DMS 273 treated with DMSO at 0.1 percent for 48 hours (cell line): Measurements from ENCODE around the gene RAB1A.

Experiments
- DNase-seq: peaks from one replicate; lab custom pipeline; 2025; lab: John Stamatoyannopoulos, UW

Gene RAB1A

DNA sequence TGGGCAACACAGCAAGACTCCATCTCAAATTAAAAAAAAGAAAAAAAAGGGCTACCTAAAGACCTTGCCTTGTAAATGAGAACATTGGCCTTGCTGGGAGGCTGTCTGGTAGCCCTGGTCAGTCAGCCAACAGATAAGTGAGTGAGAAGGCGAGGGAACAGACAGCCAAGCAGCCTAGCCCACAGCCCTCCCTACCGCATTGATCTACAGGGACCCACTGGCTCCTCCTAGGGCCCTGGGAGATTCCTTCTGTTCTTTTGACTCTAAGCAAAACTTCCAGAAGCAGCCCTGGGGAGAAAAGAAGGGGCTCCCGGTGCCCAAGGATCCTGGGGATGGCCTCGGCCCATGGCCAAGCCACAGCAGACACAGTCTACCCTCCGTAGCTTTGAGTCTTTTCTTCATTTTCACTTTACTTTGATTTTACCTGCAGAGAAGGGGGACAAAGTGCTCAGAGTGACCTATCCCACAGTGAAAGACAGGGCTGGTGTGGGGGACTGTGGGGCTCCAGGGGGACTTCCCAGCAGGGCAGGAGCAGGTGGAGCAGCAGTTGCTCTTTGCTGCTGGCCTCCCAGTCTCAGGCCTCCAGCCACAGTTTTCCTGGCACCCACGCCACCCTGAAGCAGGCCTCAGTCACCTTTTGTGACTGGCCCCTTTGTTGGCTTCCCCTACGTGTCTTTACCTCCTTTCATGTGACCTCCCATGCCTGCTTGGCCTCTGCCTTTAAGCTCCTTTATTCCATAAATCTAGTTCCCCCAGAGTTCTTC lies 68.6 kb downstream of the RAB1A start:
- no peak for DNase-seq

DNA sequence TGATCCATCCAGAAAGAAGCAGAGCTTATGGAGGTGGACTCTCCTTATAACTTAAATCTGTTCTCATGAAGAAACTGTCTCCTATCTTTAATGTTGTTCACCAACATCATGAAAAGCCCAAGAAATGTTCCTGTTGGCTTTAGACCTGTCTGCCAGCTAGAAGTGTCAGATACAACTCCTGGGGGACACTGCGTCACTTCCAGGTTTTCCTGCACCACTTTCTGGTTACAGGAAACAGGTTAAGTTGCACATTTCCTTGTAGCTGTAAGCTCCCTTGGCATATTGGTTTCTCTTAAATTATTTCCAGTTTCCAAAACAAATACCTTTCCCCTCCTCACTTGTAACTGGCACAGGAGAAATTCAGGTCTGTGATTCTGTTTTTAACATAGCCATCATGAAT lies 70.8 kb downstream of the RAB1A start:
- no peak for DNase-seq

DNA sequence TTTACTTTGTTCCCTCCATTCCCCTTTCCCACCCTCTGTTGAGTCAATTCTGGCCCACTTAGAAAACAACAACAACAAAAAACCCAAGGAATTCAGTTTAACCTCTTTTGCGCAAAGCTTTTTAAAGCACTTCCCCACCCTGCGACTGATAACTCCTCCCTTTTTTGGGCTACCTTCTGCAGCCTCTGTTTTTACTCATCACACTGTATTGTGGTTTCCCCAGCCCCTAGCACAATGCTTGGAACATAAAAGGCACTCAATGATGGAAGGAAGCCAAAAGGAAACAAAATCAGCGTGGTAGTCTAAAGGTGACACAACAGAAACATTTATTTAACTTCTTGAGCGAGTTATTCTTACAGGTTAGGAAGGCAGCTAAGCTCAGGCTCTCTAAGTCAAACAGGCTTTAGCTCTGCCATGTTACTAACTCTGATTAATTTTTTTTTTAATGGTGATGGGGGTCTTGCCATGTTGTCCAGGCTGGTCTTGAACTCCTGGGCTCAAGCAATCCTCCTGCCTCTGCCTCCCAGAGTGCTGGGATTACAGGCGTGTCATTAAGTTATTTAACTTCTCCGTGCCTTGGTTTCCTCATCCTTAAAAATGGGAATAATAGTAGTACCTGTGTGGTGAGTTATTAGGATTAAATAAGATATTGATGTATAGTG lies 72.4 kb downstream of the RAB1A start:
- no peak for DNase-seq

DNA sequence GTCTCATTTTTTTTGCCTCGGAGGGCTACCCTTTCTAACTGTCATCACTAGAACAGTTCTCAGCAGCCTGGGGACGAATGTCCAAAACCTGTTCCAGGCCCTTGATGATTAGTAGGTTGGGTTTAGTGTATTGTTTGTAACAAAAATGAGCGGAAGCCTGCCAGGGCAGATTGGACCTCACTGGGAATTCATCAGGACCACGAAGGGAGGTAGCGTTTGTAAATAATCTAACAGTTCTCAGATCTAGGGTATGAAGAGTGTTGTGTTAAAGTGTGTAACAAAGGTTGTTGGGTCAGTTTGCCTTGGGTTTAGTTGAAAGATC lies 72.9 kb downstream of the RAB1A start:
- no peak for DNase-seq

DNA sequence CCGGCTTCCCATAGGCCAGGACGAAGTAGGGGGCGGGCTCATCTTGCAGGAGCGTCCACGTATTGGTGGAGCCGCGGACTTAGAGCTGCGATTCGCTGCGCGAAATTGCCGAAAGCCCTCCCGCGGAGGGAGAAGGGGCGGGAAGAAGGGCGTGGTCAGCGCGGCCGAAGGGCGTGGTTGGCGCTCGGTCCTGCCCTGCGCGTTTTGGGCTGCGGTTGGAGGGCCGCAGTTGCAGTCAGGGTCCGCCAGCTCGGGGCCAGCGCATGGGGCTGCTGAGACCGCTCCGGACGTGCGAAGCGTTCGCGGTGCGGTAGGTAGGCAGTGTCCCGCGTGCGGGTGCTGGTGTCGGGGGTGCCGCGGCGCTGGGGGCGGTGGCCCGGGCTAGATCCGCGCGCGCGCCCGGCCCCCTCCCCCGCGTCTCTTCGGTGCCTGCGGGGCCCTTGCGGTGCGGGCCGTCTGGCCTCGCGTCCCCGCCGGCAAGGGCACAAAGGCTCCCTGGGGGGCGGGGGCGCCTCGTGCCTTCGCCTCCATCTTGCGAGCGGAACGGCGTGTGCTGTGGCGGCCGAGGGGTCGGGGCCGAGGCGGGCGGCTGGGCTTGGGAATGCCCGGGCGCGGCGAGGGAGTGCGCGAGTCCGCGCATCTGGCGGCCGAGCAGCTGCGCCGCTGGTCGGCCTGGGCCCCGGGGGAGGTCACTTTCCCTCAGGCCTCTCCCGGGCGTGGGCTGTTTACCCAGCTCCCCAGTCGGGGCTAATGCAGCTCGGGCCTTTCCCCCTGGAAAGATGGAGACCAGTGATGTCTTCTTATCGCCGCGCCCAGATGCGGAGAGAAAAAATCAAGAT lies 73.5 kb downstream of the RAB1A start, which contains the start of gene CEP68:
TSS of gene CEP68 (plus strand) at position 202 of the 839 bp plus-strand sequence. CDS start 13,029 bp downstream, outside the sequence.
- DNase-seq: peak; percentile 94

DNA sequence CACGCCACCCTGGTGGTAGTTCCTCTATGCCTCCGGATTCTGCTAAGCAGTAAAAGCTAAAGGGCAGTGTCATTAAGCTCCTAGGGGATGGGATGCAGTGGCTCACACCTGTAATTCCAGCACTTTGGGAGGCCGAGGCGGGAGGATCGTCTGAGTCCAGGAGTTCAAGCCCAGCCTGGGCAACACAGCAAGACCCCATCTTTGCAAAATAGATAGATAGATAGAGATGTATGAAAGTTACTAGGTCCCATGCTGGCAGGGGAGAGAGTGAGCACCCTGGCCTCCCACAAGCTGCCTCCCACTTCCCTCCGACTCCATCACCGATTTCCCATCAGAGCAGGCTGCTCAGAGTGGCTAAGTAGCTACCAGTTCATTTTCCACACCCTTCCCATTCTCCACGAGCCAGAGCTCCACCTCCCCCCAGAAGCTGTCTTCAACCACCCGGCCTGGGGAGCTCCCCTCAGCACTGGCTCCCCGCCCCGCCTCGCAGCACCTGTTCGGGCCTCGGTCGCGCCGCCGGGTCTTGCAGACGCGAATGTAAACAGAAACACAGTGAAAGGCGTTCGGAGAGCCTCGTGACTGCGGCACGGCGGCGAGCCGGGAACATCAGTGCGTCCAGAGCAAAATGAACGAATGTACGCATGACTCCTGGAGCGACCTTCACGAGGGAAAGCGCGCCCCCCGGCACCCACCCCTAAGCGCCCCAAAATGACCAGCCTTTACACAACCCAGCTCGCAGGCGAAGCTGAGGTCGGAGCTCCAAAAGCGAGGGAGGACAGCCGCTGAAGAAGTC lies 74.3 kb downstream of the RAB1A start:
- peak; percentile 61 for DNase-seq

DNA sequence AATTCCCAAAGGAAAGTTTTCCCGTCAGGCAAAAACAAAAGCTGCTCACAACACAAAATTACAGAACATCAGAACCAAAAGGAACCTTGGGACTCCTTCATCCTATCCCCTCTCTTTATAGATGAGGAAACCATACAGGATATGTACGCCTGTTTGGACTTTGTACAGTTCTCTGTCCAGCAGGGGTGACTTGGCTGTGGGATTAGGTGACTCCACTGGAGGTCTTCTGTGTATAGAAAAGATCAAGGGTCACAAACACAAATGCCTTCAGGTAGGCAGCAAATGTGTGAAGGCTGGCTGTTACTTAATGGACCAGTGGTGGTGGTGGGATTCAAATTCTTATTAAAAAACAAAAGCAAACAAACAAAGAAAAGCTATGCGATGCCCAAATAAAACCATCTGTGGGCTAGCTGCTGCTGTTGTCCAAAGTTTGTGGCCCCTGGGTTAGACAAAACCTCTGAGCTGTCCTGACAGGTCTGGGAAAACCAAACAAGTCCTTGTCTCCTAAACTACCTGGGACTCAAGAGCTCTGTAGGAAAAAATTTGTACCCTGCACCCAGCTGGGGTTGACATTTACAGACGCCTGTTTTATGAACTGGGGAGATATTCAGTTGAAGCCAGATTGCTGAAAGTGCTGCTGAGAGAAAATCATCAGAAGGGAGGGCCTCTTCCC lies 75.0 kb downstream of the RAB1A start:
- DNase-seq: no peak

DNA sequence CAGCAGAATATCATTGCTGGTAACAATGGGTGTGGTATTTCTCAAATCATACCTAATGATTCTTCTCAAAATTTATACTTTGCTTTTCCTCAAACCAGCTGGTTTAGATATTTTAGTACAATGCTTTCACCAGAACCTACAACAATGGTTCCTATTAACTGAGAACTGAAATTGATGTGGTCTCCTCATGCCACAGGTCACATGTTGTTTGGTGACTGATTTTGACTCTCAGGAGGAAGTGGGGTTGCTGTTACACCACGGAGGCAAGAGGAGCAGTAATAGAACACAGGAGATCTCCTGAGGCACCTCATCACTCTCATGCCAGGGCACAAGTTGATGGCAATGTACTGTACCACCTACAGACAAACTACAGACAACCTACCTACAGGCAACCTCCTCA lies 76.7 kb downstream of the RAB1A start:
- no peak for DNase-seq

DNA sequence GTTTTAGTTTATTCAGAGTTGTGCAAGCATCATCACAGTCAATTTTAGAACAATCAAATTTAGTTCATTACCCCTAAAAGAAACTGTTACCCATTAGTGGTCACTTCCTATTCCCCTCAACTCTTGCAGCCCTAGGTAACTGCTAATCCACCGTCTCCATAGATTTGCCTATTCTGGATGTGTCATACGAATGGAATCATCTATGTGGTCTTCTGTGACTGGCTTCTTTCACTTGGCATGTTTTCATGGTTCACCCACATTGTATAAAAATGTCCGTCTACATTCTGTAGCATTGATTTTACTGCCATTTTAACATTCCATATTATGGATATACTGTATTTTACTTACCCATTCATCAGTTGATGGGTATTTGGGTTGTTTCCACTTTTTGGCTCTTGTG lies 79.0 kb downstream of the RAB1A start:
- DNase-seq: no peak

DNA sequence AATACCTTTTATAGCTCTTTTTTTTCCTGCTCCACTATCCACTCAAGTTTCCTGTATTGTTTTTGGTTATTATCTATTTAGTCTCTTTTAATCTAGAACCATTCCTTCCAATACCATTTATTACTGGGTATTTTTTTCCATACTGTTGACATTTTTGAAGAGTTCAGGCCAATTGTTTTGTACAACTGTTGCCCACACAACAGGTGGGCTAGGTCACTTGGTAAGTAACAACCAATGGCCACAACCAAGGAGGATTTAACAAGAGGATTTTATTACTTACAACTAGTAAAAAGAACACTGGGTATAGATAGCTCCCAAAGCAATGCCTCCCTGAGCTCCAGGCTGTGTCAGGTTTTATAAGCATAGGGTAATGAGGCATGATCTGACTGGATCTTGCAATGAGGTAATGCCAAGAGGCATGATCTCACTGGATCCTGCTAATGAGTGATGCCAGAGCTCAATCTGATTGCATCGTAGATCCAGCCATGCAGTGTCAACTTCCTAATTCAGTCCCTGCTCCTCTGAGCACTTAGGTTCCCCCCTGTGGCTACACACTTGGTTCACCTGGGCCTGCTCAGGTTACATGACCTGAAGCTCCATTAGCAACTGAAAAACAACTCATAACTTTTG lies 80.8 kb downstream of the RAB1A start:
- DNase-seq: no peak

DNA sequence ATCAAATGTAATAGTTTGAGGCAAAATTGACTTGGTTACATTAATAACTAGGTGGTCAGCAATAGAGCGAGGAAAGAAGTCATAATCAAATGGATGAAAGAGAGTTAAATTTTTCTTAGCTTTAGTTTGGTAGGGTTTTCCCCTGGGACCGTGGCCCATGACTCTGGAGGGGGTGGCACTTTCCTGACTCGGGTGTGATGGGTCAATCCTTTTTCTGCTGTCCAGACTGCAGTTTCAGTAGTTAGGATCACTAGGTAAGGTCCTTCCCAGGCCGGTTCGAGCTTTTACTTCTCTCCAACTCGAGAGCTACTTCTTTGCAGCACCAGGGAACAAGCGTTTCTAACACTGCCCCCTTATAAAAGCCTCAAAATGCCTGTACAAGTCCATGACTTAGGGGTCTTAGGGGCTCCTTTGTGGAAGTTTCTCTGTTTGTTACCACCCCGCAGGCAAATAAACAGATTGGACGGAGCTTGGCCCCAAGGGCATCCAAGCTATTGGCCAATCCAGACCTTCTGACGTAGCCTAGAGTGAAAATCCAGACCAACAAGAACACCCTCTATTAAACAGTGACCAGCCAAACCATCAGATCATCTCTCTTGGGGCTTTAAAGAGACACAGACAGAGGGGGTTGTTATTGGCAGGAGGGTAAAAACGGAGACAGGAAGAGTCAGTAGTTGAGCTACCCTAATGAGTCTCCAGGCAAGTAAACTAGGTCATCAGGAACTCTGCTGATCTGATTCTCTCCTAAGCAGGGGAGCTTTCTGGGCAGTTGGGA lies 83.1 kb downstream of the RAB1A start:
- no peak for DNase-seq

DNA sequence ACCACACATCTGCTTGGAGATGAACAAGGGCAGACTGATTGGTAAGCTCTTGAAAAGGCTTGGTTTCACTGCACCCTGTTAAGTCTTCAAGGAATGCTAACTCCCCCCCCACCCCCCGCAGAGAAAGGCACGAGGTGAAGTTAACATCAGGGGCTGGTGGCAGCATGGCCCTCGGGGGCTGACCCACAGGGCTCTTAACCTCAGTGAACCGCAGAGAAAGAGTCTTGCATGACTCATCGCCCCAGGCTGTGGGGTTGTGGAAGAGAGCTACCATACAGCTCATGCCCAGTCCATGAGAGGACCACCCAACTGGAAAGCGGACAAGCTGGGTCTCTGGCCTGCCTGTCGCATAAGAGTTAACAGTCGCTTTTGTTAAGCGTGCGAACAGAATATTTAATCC lies 84.3 kb downstream of the RAB1A start:
- DNase-seq: no peak

DNA sequence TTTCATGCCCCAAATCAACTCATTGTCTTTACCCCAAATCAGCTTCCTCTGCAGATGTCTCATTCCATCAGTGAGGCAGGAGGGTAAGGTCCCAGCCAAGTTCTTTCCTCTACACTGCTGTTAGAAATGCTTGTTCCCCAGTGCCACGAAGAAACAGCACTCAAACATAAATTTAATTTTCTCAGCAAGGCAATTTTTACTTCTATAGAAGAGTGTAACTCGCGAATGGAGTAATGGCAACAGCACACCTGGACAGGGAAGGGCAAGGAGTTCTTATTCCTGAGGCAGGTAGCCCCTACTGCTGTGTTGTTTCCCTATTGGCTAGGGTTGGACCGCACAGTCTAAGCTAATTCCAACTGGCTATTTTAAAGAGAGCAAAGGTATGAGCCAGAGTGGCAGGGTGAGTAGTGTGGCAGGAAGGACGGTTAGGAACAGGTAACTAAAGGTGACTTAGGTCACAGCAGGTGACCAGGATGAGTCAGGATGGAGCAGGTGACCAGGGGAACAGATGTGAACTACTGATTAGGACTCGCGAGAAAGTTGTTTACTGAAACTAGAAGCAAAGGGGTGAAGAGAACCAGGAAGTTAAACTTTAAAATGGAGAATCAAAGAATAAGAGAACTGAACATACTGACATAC lies 85.7 kb downstream of the RAB1A start:
- no peak for DNase-seq

DNA sequence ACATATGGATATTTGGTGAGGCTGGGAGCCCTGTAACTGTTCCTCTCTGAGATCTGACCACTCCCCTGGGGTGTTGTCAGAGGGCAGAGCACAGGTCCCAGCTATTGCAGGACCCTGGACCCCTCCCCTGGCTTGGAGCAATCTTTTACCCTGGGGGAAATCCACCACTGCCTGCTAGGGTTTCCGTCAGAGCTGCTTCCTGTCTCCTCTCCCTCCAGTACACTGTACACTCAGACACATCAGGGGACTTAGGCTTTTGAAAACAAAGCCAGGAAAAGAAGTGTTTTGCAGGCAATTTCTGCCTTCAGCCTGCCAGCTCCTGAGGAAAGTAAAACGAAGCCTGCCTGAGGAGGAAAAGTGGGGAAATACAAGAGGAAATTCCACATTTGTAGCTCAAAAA lies 86.9 kb downstream of the RAB1A start:
- no peak for DNase-seq

DNA sequence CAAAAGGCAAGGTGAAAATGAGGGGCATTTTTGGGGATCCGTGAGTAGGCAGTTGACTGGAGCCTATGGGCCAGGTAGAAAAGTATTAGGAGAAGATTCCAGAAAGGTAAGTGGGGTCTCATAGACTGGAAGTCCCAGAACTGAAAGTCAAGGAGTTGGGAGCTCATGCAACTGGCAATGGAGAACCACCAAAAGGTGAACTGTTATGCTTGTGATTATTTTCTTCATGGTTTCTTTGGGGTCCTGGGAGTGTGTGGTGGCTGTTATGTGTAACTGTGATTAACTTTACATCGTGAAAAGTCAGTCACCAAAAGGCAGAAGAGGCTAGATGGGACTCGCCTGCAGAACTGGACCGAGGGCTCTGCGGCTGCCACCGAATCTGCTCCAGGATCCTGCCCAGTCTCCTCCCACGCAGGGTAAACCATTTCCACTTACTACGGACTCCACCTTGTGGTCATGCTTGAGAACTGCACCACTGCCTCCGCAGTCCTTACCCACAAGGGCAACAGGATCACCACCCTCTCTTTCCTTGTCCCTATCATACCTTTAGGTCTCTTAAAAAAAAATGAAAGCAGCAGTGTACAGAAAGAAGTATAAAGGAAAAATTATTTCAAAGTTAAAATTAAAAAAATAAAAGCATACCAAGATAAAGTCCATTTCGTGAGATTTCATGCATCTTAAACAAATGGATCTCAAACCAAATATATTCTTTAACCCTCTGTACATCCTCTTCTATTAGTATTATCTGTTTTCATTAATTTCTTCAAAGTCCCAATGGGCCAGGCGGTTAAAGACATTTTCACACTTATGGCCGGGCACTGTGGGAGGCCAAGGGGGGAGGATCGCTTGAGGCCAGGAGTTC lies 89.3 kb downstream of the RAB1A start:
- peak; percentile 26 for DNase-seq

DNA sequence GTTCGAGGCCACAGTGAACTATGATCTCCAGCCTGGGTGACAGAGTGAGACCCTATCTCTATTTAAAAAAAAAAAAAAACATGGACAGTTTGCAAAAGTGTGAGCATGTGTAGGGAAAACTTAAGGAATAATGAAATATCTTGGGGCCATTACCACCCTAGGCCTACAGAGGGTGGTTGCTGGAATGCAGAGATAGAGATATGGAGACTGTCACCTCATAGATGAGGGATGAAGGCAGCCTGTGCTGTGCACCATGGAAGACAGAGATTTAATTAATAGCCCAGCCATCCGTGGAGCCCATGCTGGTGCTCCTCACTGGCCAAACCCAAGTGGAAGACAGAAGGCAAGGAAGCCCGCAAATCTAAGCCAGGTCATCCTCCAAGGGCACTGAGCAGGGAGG lies 90.3 kb downstream of the RAB1A start:
- no peak for DNase-seq

DNA sequence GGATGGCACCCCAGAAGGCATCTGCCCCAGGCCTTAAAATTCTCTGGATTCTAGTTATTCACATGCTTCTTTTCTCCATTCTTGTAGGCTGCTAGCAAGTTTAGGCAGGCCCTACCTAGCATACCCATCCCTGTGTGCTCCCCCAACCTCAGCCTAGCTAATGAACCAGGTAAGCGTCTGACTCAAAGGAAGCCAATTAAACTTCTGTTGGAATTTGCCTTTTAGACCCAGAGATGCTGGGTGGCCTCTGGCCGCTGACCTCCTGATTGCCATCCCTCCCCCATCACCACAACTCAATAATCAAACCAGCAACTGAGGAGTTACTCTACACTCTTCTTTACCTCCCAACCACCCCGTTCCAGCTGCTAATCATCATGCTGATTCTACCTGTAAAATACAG lies 92.7 kb downstream of the RAB1A start:
- no peak for DNase-seq
